Metanephros (tissue), 1 donor: Measurements from ENCODE around the gene OR1N1. TPM values are rescaled to one million over a fixed set of nuclear protein-coding genes. Genes with fewer than 3 reads are reported as not detected.

Experiments used
- total RNA-seq: library from RNA; depleted of rRNA; stranded (reverse); fragments of >200 nt; gene quantifications from one replicate; pipeline ENCODE4 v1.2.3, GENCODE V29; 2014

OR1N1 gene
- total RNA-seq = not detected

DNA sequence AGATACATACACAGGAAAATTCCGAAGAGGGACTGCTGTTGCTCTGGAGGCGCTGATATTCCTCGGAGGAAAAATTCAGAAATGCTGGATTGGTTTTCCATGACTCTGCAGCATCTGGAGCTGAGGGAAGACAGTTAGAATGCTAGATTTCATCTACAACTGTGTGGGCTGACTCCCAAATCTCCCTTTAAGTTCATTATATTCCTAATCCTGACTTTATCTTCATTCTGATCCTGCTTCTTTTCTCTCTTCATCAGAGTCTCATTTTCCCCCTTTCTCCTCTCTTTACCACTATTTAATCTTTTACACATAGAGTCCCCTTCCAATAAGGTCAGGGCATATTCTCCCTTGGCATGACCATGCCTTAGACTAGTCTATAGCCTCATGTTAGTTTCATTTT lies at the start of gene OR1N1:
TSS of gene OR1N1 (minus strand) at position 101 of the 400 bp plus-strand sequence. CDS start at position 101, 0 bp downstream.

DNA sequence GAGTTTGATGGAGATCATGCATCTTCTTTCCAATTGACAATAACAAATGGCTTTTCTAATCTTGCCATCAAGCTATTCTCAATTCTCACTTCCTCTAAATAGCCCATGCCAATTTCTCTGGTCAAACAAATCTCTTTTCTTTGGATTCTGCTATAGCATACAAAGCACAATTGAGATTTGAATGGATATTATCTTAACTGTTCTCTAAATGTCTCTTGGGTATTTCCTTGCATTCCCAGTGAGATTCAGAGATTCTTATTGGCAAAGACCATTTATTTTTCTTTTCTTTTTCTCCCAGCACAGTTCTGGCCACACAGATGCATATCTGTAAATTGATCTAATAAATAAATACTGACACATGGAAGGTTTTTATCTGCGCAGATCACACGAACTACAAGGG lies 25.7 kb upstream of the OR1N1 start, which contains the start of gene OR1N2:
TSS of gene OR1N2 (plus strand) at position 301 of the 400 bp plus-strand sequence. CDS start 100 bp downstream, outside the sequence.

DNA sequence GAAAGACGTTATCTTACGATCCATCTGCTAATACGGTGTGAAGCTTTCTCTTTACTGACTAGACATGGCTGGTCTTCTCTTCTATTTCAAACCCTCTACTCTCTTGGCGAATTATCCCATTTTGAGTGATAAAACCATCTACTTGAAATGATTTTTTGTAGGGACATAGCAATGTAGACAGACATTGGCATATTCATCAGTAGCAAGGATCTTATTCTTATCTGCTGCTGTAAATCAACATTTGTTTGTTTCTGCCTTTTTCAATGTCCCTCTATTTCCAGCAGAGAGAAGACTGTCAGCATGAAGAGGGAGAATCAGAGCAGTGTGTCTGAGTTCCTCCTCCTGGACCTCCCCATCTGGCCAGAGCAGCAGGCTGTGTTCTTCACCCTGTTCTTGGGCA lies 8.3 kb downstream of the OR1N1 start, which contains the start of gene OR1J4:
TSS of gene OR1J4 (plus strand) at position 301 of the 400 bp plus-strand sequence. CDS start at position 301, 0 bp downstream.

GRCh38 chr9:122510502-122510901 lies 16.6 kb downstream of the OR1N1 start, which contains the start of gene OR1J2:
Gene OR1J2, plus strand, starts transcription at chr9:122510802. Its CDS starts 0 bp downstream, at chr9:122510802.

GRCh38 chr9:122477826-122478225 lies 49.3 kb downstream of the OR1N1 start, which contains the start of gene OR1J1:
Gene OR1J1, minus strand, starts transcription at chr9:122477926. Its CDS starts 0 bp downstream, at chr9:122477926.

Other genes starting within 250 kb of the OR1N1 start
- 9.6 TPM for gene PTGS1, start 156.3 kb downstream of the OR1N1 start, total RNA-seq
- gene OR1J1, start 49.4 kb downstream of the OR1N1 start, total RNA-seq = not detected
- gene OR1J2, start 16.5 kb downstream of the OR1N1 start, total RNA-seq = not detected
- not detected for gene OR1J4, start 8.2 kb downstream of the OR1N1 start, total RNA-seq
- not detected for gene OR1N2, start 25.8 kb upstream of the OR1N1 start, total RNA-seq
- not detected for gene OR1L8, start 56.1 kb upstream of the OR1N1 start, total RNA-seq
- gene OR1Q1, start 87.4 kb upstream of the OR1N1 start, total RNA-seq = not detected
- gene OR1B1, start 130.3 kb upstream of the OR1N1 start, total RNA-seq = 0.23 TPM
- gene OR1L1, start 134.4 kb upstream of the OR1N1 start, total RNA-seq = not detected
- not detected for gene OR1L3, start 147.8 kb upstream of the OR1N1 start, total RNA-seq
- gene OR1L4, start 196.7 kb upstream of the OR1N1 start, total RNA-seq = not detected
- gene OR1L6, start 215.0 kb upstream of the OR1N1 start, total RNA-seq = not detected